Peyer's patch (tissue), 4 donors: ENCODE measurements around the gene TBC1D17.

Source experiments
- CTCF ChIP-seq, 6 experiments: fragments of 450-650 bp in 4 of 6; fragments of 200-600 bp in 2 of 6; sonication (generic) in 1 of 6; IDR thresholded peaks; one replicate each; pipeline ENCODE4 v1.5.1; 2017 to 2019; ENCODE audit warnings: antibody characterized with exemption in 6 of 6, mild to moderate bottlenecking in 3 of 6, moderate library complexity in 1 of 6
- POLR2A ChIP-seq, 2 donors: fragments of 450-650 bp; IDR thresholded peaks; one replicate each; pipeline ENCODE4 v1.5.1; 2017; ENCODE audit warnings: antibody characterized with exemption in 2 of 2, mild to moderate bottlenecking in 2 of 2, moderate library complexity in 2 of 2

- TF ChIP-seq POLR2A (IDR thresholded peaks at IDR 0.05): no peak
- no peak for TF ChIP-seq CTCF (IDR thresholded peaks at IDR 0.05)
Observed at GRCh38 chr19:49829200-49829599, 48.3 kb upstream of the TBC1D17 start.
